Frontal cortex (tissue), 4 donors: ENCODE measurements around the gene SNRNP200. TPM values are rescaled to one million over a fixed set of nuclear protein-coding genes. Genes with fewer than 3 reads are reported as not detected.
"Not testable (repeated sequence)": the region's sequence is repeated elsewhere in the genome, so short reads cannot be mapped to it uniquely, and the experiment has no call there.

Experiments
- DNase-seq, 2 donors: peaks; one replicate each; pipeline ENCODE4 v3.0.0; 2012; ENCODE audit warnings: low spot score in 2 of 2
- FAIRE-seq: peaks from 2 replicates; lab custom pipeline; 2012; peaks lifted over from hg19 to GRCh38; lab: Jason Lieb, UNC
- total RNA-seq: library from RNA; depleted of rRNA; stranded (reverse); fragments of >200 nt; gene quantifications from one replicate; pipeline ENCODE4 v1.2.3, GENCODE V29; 2014
- donor health status: control.
- donor health status: control.
- donor health status: control.

Gene SNRNP200
- total RNA-seq, 1 donor from 2014 or later: 41.6 TPM

DNA sequence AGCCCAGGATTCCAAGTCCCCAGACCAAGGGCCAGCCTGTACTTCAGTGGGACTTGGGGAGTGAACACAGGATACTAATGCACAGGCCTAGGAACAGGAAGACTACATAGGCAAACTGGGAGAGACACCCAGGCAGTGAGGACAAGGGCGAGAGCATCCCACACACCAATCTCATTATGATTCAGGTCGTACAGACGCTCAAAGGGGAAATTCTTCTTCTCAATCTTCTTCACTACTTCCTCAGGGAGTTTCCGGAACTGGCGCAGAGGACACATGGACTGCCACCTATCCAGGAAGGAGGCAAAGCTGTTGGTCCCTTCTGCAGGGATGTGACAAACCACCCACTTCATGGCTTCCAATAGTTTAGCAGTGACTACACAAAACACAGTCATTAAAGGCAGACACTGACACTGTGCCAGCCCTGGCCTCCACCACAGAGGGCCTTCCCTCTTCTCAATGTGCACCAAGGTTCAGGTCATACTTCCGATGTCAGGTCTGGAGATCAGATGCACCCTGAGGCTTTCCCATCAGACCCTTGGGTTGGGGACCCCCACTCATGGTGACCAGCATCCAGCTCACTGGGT, 18.0 kb downstream of the SNRNP200 start:
- no peak for FAIRE-seq
- no peak for DNase-seq

DNA sequence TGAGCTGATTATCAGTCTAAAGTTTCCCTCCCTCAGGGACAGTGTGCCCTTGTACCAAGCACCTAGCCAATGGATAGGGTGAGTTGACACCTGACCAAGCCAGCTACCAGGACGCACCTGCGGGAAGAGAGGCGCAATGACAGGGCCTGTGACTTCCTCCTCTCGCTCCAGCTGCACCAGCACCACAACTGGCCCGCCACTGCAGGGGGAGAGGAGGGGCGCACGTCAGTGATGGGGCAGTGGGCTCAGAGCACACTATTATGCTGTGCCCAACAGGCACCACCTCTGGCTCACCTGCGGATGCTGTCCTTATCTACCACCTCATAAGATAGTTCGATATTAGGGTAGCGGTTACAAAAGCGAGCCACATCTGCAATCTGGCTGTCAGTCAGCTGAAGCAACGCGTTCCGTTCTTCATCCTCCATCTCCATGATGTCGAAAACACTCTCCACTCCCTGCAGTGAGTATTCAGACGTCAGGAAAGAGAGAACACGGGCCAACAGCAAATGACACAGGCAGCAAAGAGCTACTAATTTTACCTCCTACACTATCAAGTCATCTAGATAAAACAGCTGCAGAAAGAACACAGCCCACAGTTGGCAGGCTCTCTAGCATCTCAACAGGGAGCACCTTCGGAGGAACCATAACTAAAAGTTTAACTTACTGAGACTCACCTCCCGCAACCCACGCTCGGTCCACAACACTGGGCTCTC, 28.4 kb downstream of the SNRNP200 start:
- FAIRE-seq (no peak), DNase-seq (no peak)

DNA sequence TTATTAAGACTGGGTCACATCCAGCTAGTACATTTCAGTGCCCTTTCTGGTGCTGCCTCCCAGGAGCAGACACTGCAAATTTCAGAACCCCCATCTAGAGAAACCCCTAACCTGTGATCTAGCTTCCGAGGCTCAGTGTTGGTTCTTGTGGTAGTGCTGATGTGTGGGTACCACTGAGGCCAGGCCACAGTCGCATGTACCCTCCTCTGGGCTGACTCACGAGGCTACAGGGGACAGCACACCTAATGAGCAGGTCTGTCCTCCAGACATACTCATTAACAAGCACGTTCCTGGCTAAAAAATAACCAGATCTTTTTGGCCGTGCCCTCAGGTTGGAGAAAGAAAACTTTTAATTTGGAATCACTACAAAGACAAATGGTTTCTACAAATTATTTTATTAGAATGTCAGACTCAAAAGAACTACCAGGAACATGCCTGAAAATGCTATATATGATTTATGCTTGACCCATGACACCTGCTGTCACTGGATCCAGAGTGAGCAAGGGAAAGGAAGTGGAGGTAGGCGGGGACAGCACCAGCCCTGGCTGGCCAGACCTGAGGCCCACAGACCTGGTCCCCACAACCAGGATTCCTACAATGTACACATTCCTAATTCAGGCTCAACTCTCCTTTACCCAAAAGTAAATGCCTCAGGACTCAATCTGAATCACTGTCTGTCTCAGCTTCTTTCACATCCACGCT, 30.8 kb downstream of the SNRNP200 start:
- DNase-seq (no peak), FAIRE-seq (no peak)

DNA sequence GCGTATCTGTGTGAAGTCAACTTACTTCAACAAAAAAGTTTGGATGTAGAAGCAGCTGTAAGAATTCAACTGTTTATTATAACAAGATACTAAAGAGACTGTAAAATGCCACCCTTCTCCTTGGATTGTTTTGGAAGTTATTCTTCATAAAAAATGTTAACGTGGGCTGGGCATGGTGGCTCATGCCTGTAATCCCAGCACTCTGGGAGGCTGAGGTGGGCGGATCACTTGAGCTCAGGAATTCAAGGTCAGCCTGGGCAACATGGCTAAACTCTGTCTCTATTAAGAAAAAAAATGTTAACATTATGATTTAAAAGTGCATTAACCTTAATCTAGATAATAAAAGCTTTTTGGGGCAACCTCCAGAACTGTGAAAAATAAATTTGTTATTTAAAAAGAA, 31.6 kb downstream of the SNRNP200 start:
- DNase-seq (no peak), FAIRE-seq (no peak)

DNA sequence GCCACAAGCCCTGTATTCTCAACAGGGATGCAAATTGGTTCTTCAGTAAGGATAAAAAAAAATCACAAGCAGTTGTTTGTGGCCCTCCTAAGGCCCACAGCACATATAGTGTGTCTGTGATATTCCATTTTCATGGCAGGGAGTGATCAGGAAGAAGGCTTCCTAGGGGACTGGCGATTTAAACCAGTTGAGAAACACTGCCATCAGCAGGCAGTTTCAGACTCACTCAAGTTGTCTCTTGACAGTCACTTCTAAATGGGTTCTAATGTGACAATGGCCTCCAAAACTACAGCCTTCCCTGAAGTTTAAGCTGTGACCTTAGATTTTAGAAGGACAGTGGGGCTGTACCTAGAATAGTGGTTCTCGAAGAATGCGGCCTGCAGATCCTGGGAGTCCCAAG, 33.4 kb downstream of the SNRNP200 start:
- FAIRE-seq (no peak), DNase-seq (no peak)

DNA sequence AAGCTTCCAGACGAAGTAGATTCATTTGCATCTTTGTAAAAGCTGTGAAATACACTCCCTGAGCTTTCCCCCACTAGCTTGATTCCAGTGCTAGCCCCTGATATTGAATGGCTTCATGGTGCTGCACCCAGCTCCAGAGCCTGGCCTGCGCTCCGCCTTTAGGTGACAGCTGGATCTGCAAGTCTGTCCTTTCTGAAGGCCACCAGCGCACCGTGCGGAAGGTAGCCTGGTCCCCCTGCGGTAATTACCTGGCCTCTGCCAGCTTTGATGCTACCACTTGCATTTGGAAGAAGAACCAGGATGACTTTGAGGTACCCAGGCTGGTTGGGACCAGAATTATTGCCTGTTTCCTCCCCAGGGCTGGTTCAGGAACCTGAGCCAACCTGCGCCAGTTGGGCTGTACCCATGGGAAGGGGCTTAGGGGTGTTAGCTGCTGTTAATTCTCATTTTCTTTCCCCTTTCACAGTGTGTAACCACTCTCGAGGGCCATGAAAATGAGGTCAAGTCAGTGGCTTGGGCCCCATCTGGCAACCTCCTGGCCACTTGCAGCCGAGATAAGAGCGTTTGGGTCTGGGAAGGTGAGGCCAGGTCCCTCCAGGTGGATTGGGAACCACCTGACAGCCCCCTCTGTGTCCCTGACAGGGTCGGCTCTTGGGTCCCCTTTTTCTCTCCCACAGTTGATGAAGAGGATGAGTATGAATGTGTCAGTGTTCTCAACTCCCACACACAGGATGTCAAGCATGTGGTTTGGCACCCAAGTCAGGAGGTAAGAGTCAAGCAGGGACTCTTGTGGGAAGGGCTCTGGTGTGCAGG, 38.0 kb downstream of the SNRNP200 start:
- no peak for FAIRE-seq

DNA sequence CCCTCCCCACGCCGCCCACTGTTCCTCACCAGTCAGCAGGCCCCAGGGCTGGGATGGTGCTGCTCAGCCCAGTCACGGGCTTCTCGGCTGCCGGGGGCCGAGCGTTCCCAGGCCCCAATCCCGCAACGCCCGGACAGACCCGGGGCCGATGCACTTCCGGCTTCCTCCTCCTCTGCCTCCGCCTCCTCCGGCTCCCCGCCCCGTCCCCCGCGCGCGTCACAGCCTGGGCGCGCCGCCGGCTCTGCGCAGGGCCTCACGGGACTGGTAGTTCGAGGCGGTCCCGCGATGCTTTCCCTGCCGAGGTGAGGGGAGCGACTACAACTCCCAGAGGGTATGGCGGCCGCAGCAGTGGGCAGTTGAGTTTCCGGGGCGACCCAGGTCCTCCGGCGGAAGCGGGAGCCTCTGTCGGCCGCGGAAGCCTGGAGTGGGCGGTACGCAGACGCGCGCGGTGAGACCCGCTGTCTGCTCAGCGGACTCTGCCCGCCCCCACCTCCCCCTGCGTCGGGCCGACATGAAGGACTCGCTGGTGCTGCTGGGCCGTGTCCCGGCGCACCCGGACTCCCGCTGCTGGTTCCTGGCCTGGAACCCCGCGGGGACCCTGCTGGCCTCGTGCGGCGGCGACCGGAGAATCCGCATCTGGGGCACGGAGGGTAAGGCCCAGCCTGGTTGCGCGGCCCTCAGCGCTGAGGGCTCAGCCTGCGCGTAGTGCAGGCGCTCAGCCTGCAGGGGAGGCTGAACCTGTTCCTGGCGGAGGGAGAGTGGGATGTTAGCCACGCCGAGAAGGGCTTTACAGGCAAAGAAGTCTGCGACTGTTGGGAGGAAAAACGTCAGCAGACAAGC, 39.3 kb downstream of the SNRNP200 start, which contains the start of the genes CIAO1 and TMEM127:
Gene CIAO1, plus strand, starts transcription at position 386 of the 840 bp plus-strand sequence. Its CDS starts 126 bp downstream, at position 512.
Gene TMEM127, minus strand, starts transcription at position 158 of the 840 bp plus-strand sequence. CDS start 616 bp downstream, outside the sequence.
- peak; percentile 98 to 99 for DNase-seq
- FAIRE-seq: no peak

More for the DNA sequence above, 38.0 kb downstream of the SNRNP200 start:
- DNase-seq: no peak

DNA sequence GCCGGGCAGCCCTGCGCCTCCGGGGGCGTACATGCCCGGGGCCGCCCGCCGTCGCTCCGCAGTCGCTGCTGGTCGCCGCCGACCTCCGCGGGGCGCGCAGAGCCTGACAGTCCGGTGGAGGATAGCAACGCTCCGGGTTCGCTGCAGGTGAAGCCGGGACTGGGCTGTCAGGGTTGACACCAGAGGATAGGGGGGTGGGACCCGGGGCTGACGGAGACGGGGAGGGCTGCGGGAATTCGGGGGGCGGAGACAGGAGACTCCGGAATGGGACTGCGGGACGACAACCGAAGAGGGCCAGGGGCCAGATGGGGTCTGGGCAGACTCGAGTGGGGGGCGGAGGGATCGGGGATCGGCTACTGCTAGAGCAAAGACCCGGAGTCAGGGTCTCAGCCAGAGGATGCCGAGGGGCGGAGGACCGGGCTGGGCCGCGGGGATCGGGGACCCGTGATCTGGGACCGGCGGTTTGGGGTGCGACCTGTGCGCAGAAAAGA, 40.0 kb downstream of the SNRNP200 start:
- DNase-seq: peak; percentile 63 to 66
- FAIRE-seq: no peak

DNA sequence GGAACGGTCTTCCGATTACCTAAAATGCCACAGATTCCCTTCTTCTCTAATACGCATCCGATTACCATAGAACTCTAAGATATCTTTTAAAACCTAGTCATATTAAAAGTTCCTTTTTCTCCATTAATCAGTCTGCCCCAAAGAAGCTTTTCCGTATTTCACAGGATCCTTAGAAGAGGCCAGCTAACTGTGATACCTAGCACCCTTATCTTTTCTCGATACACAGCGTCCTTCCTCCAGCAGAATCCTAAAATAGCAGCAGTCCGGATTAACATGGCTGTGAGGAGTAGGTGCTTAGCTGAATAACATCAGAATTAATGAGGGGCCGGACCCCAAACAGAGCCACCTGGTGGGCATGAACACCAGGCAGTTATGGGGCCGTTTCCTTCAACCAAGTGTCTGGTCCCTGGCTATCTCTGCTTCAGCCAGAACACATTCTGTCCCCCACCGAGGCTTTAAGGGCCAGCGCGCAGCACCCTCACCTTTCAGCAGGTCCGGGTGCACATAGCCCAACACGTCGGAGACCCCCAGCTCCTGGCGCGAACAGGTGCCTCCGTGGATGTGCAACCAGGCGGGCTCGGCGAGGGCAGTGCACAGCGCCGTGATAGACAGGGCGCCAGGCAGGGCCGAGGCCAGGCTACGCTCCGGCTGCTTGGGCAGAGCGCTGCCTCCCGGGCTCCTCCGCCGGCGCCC, 40.5 kb downstream of the SNRNP200 start:
- DNase-seq: no peak
- FAIRE-seq: no peak

DNA sequence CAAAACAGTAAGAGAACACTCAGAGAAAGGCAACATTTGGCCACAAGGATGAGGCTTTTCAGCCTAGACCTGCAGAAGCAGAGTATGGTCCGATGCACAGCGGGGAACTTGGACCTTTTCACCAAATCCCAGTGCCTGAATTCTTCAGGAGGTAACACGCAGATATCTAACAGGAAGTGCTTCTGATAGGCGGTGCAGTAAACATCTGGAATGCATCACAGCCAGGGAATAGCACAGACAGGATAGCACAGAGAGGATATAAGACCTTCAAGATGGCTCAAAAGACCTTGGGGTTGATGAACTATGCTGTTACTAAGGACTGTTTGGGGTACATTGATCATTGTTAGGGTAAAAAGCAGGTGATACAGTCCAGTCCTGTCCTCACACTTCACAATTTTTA, 41.3 kb downstream of the SNRNP200 start:
- DNase-seq: no peak
- FAIRE-seq: no peak

DNA sequence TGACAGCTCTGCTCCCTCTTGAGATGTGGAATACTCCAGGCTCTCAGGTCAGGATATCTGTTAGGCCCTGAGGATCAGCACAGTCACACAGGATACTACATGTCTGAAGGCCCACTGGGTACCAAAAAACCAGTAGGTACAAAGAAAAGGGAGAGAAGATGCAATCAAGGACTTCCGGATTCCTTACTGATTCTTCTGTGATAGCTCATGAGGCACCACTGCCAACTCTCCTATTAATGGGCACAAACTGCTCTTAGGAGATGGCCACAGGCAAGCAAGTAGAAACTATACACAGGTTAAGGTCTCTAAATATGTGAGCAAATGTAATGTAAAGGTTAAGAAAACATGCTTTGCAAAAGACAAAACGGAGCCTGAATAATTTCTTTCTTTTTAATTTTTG, 43.0 kb downstream of the SNRNP200 start:
- DNase-seq: no peak
- FAIRE-seq: no peak

DNA sequence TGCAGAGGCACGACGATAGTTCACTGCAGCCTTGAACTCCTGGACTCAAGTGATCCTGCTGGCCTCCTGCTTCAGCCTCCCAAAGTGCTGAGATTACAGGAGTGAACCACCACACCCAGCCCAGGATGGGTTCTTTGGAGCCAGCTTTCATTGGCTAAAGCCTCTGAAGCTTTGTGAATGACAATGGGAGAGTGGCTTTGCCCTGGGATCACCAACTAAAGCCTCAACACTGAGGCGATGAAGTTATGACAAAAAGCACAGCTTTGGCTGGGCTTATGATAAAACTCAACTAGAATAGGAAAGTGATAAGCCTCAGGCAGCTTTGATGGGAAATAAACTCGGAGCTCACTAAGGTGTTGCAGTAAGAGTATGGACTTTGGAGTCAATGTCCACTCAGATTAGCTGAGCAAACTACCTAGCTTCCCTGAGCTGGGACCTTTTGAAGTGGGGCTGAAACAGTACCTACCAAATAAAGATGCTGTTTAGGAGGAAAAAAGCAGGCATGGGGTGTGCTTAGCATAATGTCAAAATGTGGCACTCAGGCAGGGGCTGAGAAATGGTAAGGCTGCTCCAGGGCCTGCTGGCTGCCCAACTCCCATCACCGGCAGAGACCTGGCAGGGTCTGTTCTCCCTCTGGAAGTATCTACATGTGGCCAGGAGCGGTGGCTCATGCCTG, 43.9 kb downstream of the SNRNP200 start:
- DNase-seq: no peak
- FAIRE-seq: no peak

DNA sequence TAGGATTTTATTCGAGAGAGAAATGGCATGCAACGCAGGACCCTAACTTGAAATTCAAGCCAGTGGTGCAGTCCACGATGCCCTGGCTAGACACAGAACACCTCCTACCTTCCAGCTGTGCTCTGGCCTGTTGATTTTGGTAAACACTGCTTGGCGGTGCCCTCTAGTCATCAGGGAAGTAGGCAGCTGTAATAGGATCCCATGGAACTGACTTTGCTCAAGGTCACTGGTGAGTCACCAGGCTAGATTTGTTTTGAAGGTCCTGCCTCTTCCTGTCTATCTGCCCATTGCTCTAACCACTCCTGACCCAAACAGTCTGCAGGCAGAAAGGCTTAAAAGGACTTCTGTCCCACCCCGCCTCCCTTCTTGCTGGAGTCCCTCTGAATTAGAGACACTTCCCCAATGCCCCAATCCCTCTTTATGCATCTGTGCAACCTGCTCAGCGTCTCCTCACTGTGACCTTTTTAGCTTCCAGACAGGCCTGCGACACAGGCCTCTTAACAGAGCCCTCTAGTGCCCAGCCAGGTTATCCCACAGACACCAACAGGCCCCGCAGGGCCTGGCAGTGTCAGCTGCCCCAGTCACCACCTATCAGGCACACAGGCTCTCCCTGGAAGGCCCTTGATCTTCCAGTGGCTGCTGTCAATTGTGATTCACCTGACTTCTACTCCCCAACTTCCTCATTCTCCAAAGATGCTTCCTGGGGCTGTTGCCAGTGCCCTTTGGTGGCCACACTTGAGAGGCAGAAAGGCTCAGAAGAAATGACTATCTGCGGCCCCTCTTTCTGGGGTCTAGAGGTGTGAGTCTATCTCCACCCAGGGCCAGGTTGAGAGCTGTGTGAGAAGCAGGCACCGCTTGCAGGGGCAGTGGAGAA, 44.7 kb downstream of the SNRNP200 start:
- FAIRE-seq (no peak), DNase-seq (peak; percentile 31 to 67)

DNA sequence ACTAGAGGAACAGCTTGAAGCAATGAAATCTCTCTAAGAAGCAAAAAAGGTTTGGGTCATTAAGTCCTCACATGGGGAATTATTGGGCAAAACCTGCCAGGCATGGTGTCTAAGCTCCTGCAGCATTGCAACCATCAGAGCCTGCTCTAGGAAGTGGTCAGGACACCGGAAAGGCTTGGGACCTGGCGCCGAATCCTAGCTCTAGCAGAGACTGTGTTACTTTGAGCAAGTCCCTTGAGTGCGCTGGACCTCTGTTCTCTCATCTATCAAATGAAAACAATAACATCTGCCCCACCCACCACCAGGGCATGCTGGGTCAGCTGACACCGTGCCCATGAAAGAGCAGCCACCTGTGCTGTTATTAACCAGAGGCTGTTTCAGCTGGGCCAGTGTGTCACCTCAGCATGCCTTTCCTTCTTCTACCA, 45.8 kb downstream of the SNRNP200 start:
- DNase-seq: no peak
- FAIRE-seq: no peak

DNA sequence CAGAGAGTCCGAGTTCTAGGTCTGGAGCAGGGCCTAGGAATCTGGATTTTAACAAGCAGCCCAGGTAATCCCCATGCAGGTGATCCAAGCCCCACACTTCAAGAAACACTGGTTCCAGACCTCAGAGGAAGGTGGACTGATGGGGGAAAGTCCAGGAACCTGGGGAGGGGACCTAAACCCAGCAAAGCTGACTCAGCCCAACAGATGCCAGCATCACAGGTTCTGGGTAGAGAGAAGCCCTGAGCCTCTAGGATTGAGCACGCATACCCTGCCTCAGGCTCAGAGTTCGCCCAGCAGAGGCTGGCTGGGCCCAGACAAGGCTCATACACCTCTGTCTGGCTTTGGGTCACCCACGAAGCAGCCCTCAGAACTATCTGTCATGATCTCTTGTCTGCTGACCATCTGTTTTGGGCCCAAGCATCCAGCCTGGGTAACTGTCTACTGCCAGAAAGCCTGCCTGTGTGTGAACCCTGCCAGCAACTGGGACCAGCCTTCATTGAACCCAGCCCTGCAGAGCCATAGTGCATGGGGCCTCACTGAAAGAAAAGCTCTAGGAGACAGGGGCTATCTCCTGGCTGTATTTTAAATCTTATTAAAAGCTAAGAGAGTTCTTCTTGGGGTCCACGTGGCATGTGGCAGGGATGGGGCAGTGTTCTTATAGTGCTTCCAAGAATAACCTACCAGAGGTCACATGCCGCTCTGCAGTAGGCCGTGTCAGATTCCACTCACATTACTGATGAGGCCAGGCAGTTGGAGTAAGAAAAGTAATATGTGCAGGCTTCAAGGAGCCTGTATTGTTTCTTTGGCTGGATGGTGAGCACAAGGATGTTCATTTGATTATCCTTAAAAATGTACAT, 47.0 kb downstream of the SNRNP200 start:
- FAIRE-seq: no peak
- no peak for DNase-seq

DNA sequence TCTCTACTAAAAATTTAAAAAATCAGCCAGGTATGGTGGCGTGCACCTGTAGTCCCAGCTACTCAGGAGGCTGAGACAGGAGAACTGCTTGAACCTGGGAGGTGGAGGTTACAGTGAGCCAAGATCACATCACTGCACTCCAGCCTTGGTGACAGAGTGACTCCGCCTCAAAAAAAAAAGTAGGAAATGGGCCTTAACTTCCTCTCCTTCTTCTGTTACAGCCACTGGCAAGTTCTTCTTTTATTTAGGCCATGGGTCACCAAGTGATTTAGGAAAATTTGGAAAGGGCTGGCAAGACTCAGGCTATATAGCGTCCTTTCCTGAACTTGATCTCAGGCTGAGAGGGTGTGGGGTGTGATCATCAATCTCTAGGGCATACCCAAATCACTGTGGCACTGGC, 47.6 kb downstream of the SNRNP200 start:
- FAIRE-seq, DNase-seq: not testable (repeated sequence)
